Dendritic cell treated with granulocyte-macrophage colony-stimulating factor and Interleukin-4, amounts not matched to agents 40 ng/mL and 50 ng/mL, for 4 days (primary cell): ENCODE measurements around the gene MASP2.

Experiments
- H3K27ac Mint-ChIP-seq: one replicate; pipeline ENCODE4 v1.8.0; 2022; ENCODE audit warnings: mild to moderate bottlenecking, mixed read lengths
- H3K27me3 Mint-ChIP-seq: one replicate; pipeline ENCODE4 v1.8.0; 2022; ENCODE audit warnings: mild to moderate bottlenecking, mixed read lengths
- H3K36me3 Mint-ChIP-seq: one replicate; pipeline ENCODE4 v1.8.0; 2022; ENCODE audit warnings: low read depth, mixed read lengths
- H3K4me1 Mint-ChIP-seq: one replicate; pipeline ENCODE4 v1.8.0; 2022; ENCODE audit warnings: low read depth, mixed read lengths
- H3K4me3 Mint-ChIP-seq: one replicate; pipeline ENCODE4 v1.8.0; 2022; ENCODE audit warnings: mild to moderate bottlenecking, moderate library complexity, mixed read lengths
- H3K9me3 Mint-ChIP-seq: one replicate; pipeline ENCODE4 v1.8.0; 2022; ENCODE audit warnings: mixed read lengths
- intact Hi-C: fragments of 100-400 bp; cut with micrococcal nuclease; formaldehyde crosslinking; loops from one replicate; pipeline ENCODE4 v1.15.0; 2022

Gene MASP2

DNA sequence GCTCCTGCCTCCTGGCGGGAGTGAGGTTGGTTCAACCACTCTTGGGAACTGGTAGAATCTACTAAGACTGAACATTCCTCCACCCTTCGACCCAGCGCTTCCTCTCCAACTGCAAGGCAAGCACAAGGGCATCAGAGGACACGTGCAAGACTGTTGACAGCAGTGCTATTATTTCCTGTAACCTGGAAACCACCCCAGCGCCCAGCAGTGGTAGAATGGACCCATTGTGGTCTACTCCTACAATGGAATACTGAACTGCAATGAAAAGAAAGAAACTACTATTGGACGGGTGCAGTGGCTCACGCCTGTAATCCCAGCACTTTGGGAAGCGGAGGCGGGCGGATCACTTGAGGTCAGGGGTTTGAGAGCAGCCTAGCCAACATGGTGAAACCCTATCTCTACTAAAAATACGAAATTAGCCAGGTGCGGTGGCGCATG is 67.5 kb downstream of the MASP2 start:
- Mint-ChIP-seq H3K4me1 (peaks cover 42% of the 10 kb centered on the region), H3K27ac (peak overlapping the region; percentile 79), H3K4me3 (no peak overlapping the region), H3K9me3 (no peaks in the 10 kb centered on the region), H3K27me3 (peaks cover 33% of the 10 kb centered on the region), H3K36me3 (no peaks in the 10 kb centered on the region)
- intact Hi-C loops, result no loop called here

DNA sequence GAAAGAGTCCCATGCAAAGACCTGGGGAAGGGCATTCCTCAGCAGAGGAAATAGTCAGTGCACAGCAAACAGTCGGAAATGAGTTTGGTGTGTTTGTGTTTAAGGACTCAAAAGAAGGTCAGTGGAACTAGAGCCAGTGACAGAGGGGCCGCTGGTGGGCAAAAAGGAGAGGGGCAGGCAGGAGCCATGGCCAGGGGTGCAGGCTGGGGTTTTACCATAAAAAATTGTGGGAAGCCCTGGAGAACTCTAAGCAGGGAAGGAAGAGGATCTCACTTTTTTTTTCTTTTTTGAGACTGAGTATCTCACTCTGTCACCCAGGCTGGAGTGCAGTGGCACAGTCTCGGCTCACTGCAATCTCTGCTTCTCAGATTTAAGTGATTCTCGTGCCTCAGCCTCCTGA is 68.3 kb downstream of the MASP2 start:
- Mint-ChIP-seq H3K27ac (peak overlapping the region; percentile 79), H3K9me3 (no peaks in the 10 kb centered on the region)

More for the DNA sequence above, 68.3 kb downstream of the MASP2 start:
- intact Hi-C loops, result no loop called here
- peaks cover 35% of the 10 kb centered on the region for H3K27me3 Mint-ChIP-seq
- no peaks in the 10 kb centered on the region for H3K36me3 Mint-ChIP-seq
- H3K4me1 Mint-ChIP-seq, result peaks cover 46% of the 10 kb centered on the region
- no peak overlapping the region for H3K4me3 Mint-ChIP-seq
